NCI-H748 treated with DMSO at 0.1 percent for 48 hours (cell line): ENCODE measurements around the gene C2orf92.
"Not testable (repeated sequence)": the region's sequence is repeated elsewhere in the genome, so short reads cannot be mapped to it uniquely, and the experiment has no call there.

ENCODE experiments used
- DNase-seq: peaks from one replicate; lab custom pipeline; 2025; lab: John Stamatoyannopoulos, UW

C2orf92 gene

GRCh38 chr2:97669448-97669847, at the start of gene C2orf92:
TSS of gene C2orf92 (plus strand) at chr2:97669713. CDS start at chr2:97669789, 76 bp downstream.
- DNase-seq: no peak

GRCh38 chr2:97620492-97620891, 49.0 kb upstream of the C2orf92 start:
- not testable (repeated sequence) for DNase-seq

- not testable (repeated sequence) for DNase-seq
These were observed 46.5 kb upstream of the C2orf92 start for GRCh38 chr2:97622976-97623375.

GRCh38 chr2:97625354-97626048, 44.0 kb upstream of the C2orf92 start:
- not testable (repeated sequence) for DNase-seq

GRCh38 chr2:97626049-97626430, 43.5 kb upstream of the C2orf92 start:
- DNase-seq: not testable (repeated sequence)

- no peak for DNase-seq
These were observed 25.3 kb upstream of the C2orf92 start for GRCh38 chr2:97644023-97644717.

- peak; percentile 5 for DNase-seq
These were observed 24.3 kb upstream of the C2orf92 start for GRCh38 chr2:97645112-97645694.

- peak; percentile 84 for DNase-seq
These were observed 23.6 kb upstream of the C2orf92 start, which contains the start of gene COX5B for GRCh38 chr2:97645695-97646629. TSS of gene COX5B (plus strand) at chr2:97646062. CDS start at chr2:97646087, 25 bp downstream.

- no peak for DNase-seq
These were observed 22.5 kb upstream of the C2orf92 start for GRCh38 chr2:97646977-97647376.

- DNase-seq: no peak
These were observed 18.4 kb upstream of the C2orf92 start for GRCh38 chr2:97651114-97651513.

- no peak for DNase-seq
These were observed 16.0 kb upstream of the C2orf92 start for GRCh38 chr2:97653473-97653872.

- no peak for DNase-seq
These were observed 15.6 kb upstream of the C2orf92 start for GRCh38 chr2:97653874-97654273.

- DNase-seq: no peak
These were observed 15.2 kb upstream of the C2orf92 start for GRCh38 chr2:97654309-97654708.

GRCh38 chr2:97654791-97655190, 14.7 kb upstream of the C2orf92 start:
- no peak for DNase-seq

GRCh38 chr2:97656129-97656755, 13.3 kb upstream of the C2orf92 start:
- DNase-seq: no peak

- no peak for DNase-seq
These were observed 12.5 kb upstream of the C2orf92 start for GRCh38 chr2:97656905-97657587.

- DNase-seq: no peak
These were observed 11.4 kb upstream of the C2orf92 start for GRCh38 chr2:97657986-97658690.

GRCh38 chr2:97658691-97659157, 10.8 kb upstream of the C2orf92 start:
- no peak for DNase-seq

- DNase-seq: no peak
These were observed 10.1 kb upstream of the C2orf92 start for GRCh38 chr2:97659256-97660043.
